Ishikawa (cell line): ENCODE data around the gene CPAMD8.

Experiments used
- CEBPB ChIP-seq: IDR thresholded peaks from 2 replicates; pipeline ENCODE4 v1.6.1; 2012
- CREB1 ChIP-seq: IDR thresholded peaks from 2 replicates; pipeline ENCODE4 v1.6.1; 2012; ENCODE audit warnings: low read depth
- EGR1 ChIP-seq: IDR thresholded peaks from 2 replicates; pipeline ENCODE4 v1.6.1; 2012
- EP300 ChIP-seq: IDR thresholded peaks from 2 replicates; pipeline ENCODE4 v1.6.1; 2012; ENCODE audit warnings: borderline replicate concordance
- FOXM1 ChIP-seq: IDR thresholded peaks from 2 replicates; pipeline ENCODE4 v1.6.1; 2012; ENCODE audit warnings: low read depth, borderline replicate concordance
- MAX ChIP-seq: IDR thresholded peaks from 2 replicates; pipeline ENCODE4 v1.6.1; 2012
- NFIC ChIP-seq: IDR thresholded peaks from 2 replicates; pipeline ENCODE4 v1.6.1; 2012
- RAD21 ChIP-seq: IDR thresholded peaks from 2 replicates; pipeline ENCODE4 v1.6.1; 2012; ENCODE audit warnings: low read depth
- REST ChIP-seq: IDR thresholded peaks from 2 replicates; pipeline ENCODE4 v1.6.1; 2012; ENCODE audit warnings: low read depth, mild to moderate bottlenecking
- TAF1 ChIP-seq: IDR thresholded peaks from 2 replicates; pipeline ENCODE4 v1.6.1; 2012; ENCODE audit warnings: low read depth, mild to moderate bottlenecking
- TCF12 ChIP-seq: IDR thresholded peaks from 2 replicates; pipeline ENCODE4 v1.6.1; 2012; ENCODE audit warnings: low read depth
- TEAD4 ChIP-seq: IDR thresholded peaks from 2 replicates; pipeline ENCODE4 v1.6.1; 2012
- USF1 ChIP-seq: IDR thresholded peaks from 2 replicates; pipeline ENCODE4 v1.6.1; 2012
- YY1 ChIP-seq: IDR thresholded peaks from 2 replicates; pipeline ENCODE4 v1.6.1; 2012; ENCODE audit warnings: low read depth
- ZBTB7A ChIP-seq: IDR thresholded peaks from 2 replicates; pipeline ENCODE4 v1.6.1; 2012; ENCODE audit warnings: low read depth

CPAMD8 gene

GRCh38 chr19:17036640-17037039 is 10.0 kb upstream of the CPAMD8 start:
- TF ChIP-seq REST (no peak), YY1 (no peak), USF1 (no peak), EP300 (no peak), CEBPB (no peak), FOXM1 (no peak), TEAD4 (no peak), ZBTB7A (no peak), NFIC (no peak), TAF1 (no peak)

- TF ChIP-seq CREB1 (no peak), RAD21 (no peak), YY1 (no peak), TEAD4 (no peak), REST (no peak), EGR1 (no peak), CEBPB (no peak), MAX (no peak), TAF1 (no peak), TCF12 (no peak), EP300 (no peak), FOXM1 (no peak), NFIC (no peak), USF1 (no peak), ZBTB7A (no peak)
These were observed 9.3 kb upstream of the CPAMD8 start for GRCh38 chr19:17035842-17036424.

- no peak for TF ChIP-seq REST
- TF ChIP-seq TEAD4: no peak
- no peak for TF ChIP-seq YY1
- TF ChIP-seq CEBPB: no peak
- TF ChIP-seq FOXM1: no peak
- no peak for TF ChIP-seq EGR1
- no peak for TF ChIP-seq USF1
- no peak for TF ChIP-seq RAD21
- TF ChIP-seq TAF1: no peak
- TF ChIP-seq TCF12: no peak
- no peak for TF ChIP-seq NFIC
- TF ChIP-seq ZBTB7A: no peak
- no peak for TF ChIP-seq MAX
- TF ChIP-seq EP300: no peak
- TF ChIP-seq CREB1: no peak
These were observed 5.1 kb upstream of the CPAMD8 start for GRCh38 chr19:17031741-17032140.

- TF ChIP-seq CEBPB (no peak), NFIC (no peak), TAF1 (no peak), ZBTB7A (no peak; the same call in 1 of the 2 replicates), EGR1 (no peak), TEAD4 (no peak), CREB1 (no peak), MAX (no peak), RAD21 (no peak), REST (no peak), FOXM1 (no peak), TCF12 (no peak)
These were observed 945 bp upstream of the CPAMD8 start for GRCh38 chr19:17027535-17027975.
